NCI-H82 treated with DMSO at 0.1 percent for 48 hours (cell line): ENCODE measurements around the gene STK39.
"Not testable (repeated sequence)": the region's sequence is repeated elsewhere in the genome, so short reads cannot be mapped to it uniquely, and the experiment has no call there.

Experiments
- DNase-seq: peaks from one replicate; lab custom pipeline; 2025; ENCODE audit not compliant: unreplicated experiment; lab: John Stamatoyannopoulos, UW

The STK39 gene

GRCh38 chr2:168056242-168056787 is 191.1 kb downstream of the STK39 start:
- DNase-seq: no peak

- DNase-seq: no peak
These were observed 192.7 kb downstream of the STK39 start for GRCh38 chr2:168054657-168055056.

- peak; percentile 81 for DNase-seq
These were observed 193.7 kb downstream of the STK39 start for GRCh38 chr2:168053676-168054075.

- no peak for DNase-seq
These were observed 194.6 kb downstream of the STK39 start for GRCh38 chr2:168052773-168053172.

GRCh38 chr2:168050377-168050776 is 197.0 kb downstream of the STK39 start:
- peak; percentile 97 for DNase-seq

GRCh38 chr2:168049609-168050008 is 197.8 kb downstream of the STK39 start:
- no peak for DNase-seq

- DNase-seq: no peak
These were observed 200.2 kb downstream of the STK39 start for GRCh38 chr2:168047091-168047690.

GRCh38 chr2:168044579-168044978 is 202.8 kb downstream of the STK39 start:
- DNase-seq: no peak

GRCh38 chr2:168044176-168044575 is 203.2 kb downstream of the STK39 start:
- no peak for DNase-seq

GRCh38 chr2:168042127-168042824 is 205.1 kb downstream of the STK39 start:
- not testable (repeated sequence) for DNase-seq

GRCh38 chr2:168039881-168040280 is 207.5 kb downstream of the STK39 start:
- DNase-seq: no peak

- no peak for DNase-seq
These were observed 209.6 kb downstream of the STK39 start for GRCh38 chr2:168037778-168038177.

- no peak for DNase-seq
These were observed 211.9 kb downstream of the STK39 start for GRCh38 chr2:168035458-168035857.

GRCh38 chr2:168034616-168035015 is 212.8 kb downstream of the STK39 start:
- peak; percentile 79 for DNase-seq

GRCh38 chr2:168033966-168034365 is 213.4 kb downstream of the STK39 start:
- DNase-seq: peak; percentile 98

GRCh38 chr2:168032091-168032490 is 215.3 kb downstream of the STK39 start:
- no peak for DNase-seq

- peak; percentile 92 for DNase-seq
These were observed 216.4 kb downstream of the STK39 start for GRCh38 chr2:168030862-168031624.

GRCh38 chr2:168029071-168029470 is 218.3 kb downstream of the STK39 start:
- DNase-seq: no peak

- no peak for DNase-seq
These were observed 219.0 kb downstream of the STK39 start for GRCh38 chr2:168028362-168028761.

- peak; percentile 79 for DNase-seq
These were observed 221.8 kb downstream of the STK39 start for GRCh38 chr2:168025487-168026202.

GRCh38 chr2:168024459-168024858 is 222.9 kb downstream of the STK39 start:
- DNase-seq: no peak
